HepG2 (cell line): Measurements from ENCODE around the gene EPB41L2. TPM values are rescaled to one million over a fixed set of nuclear protein-coding genes. Genes with fewer than 3 reads are reported as not detected.
A peak's percentile ranks its signal among the peaks of the same experiment; 100 is the strongest.

Experiments used
- AGO1 ChIP-seq: fragments of 200-400 bp; formaldehyde crosslinking; IDR thresholded peaks from 2 replicates; pipeline ENCODE4 v1.6.1; 2017; ENCODE audit warnings: mild to moderate bottlenecking, low read depth, low read length, moderate library complexity; ENCODE audit not compliant: poor library complexity, severe bottlenecking
- ATF1 ChIP-seq: IDR thresholded peaks from 2 replicates; pipeline ENCODE4 v1.6.1; 2016; ENCODE audit warnings: mild to moderate bottlenecking, control low read depth
- CREM ChIP-seq, 2 experiments: sonication (generic) in 1 of 2; formaldehyde crosslinking in 1 of 2; IDR thresholded peaks; 2 replicates each; pipeline versions ENCODE4 v1.4.0 to v1.6.1; 2016 to 2020; ENCODE audit warnings: antibody characterized with exemption in 1 of 2, mild to moderate bottlenecking in 1 of 2, missing genetic modification reagents in 1 of 2
- EZH2 ChIP-seq: conservative IDR thresholded peaks from 2 replicates; pipeline ENCODE4 v1.6.1; 2012; ENCODE audit warnings: mild to moderate bottlenecking, low read depth, low read length, moderate library complexity
- ISX ChIP-seq: sonication (generic); formaldehyde crosslinking; conservative IDR thresholded peaks from 2 replicates; pipeline ENCODE4 v1.5.0; 2020; ENCODE audit warnings: missing genetic modification reagents
- KAT7 ChIP-seq: IDR thresholded peaks from 2 replicates; pipeline ENCODE4 v1.6.1; 2018; ENCODE audit warnings: borderline replicate concordance, missing compliant biosample characterization
- KDM5B ChIP-seq: sonication (generic); formaldehyde crosslinking; IDR thresholded peaks from 2 replicates; pipeline ENCODE4 v1.4.0; 2020; ENCODE audit warnings: missing genetic modification reagents, mild to moderate bottlenecking, borderline replicate concordance
- MAF1 ChIP-seq: sonication (generic); formaldehyde crosslinking; IDR thresholded peaks from 2 replicates; pipeline ENCODE4 v1.5.0; 2020; ENCODE audit warnings: missing genetic modification reagents, borderline replicate concordance
- MAFF ChIP-seq: IDR thresholded peaks from 2 replicates; pipeline ENCODE4 v1.6.1; 2011; ENCODE audit warnings: low read depth, low read length, improper control_type of control experiment
- NCOA5 ChIP-seq: sonication (generic); formaldehyde crosslinking; IDR thresholded peaks from 2 replicates; pipeline ENCODE4 v1.4.0; 2020; ENCODE audit warnings: missing genetic modification reagents
- NKX3-1 ChIP-seq: sonication (generic); formaldehyde crosslinking; IDR thresholded peaks from 2 replicates; pipeline ENCODE4 v1.5.0; 2020; ENCODE audit warnings: missing genetic modification reagents
- RFX3 ChIP-seq: IDR thresholded peaks from 2 replicates; pipeline ENCODE4 v1.6.1; 2016; ENCODE audit warnings: missing biosample characterization, missing genetic modification reagents
- RNF2 ChIP-seq: fragments of 450-650 bp; conservative IDR thresholded peaks from 2 replicates; pipeline ENCODE4 v1.6.1; 2016; ENCODE audit warnings: low read depth
- SP1 ChIP-seq, 2 experiments: fragments of 450-650 bp in 1 of 2; sonication (generic) in 1 of 2; formaldehyde crosslinking in 1 of 2; IDR thresholded peaks; 2 replicates each; pipeline versions ENCODE4 v1.4.0 to v1.6.1; 2016 to 2020; ENCODE audit warnings: missing genetic modification reagents in 1 of 2
- TBL1XR1 ChIP-seq: fragments of 150-350 bp; IDR thresholded peaks from 2 replicates; pipeline ENCODE4 v1.6.1; 2014; ENCODE audit warnings: borderline replicate concordance, low read length; ENCODE audit not compliant: partially characterized antibody
- TOE1 ChIP-seq: sonication (generic); formaldehyde crosslinking; IDR thresholded peaks from 2 replicates; pipeline ENCODE4 v1.4.0; 2020; ENCODE audit warnings: mild to moderate bottlenecking, missing genetic modification reagents
- U2AF1 ChIP-seq: fragments of 200-400 bp; formaldehyde crosslinking; optimal IDR thresholded peaks from 2 replicates; pipeline ENCODE3; 2017; ENCODE audit warnings: mild to moderate bottlenecking, low read depth, low read length
- ZFP36L1 ChIP-seq: sonication (generic); formaldehyde crosslinking; IDR thresholded peaks from 2 replicates; pipeline ENCODE4 v1.8.0; 2022; ENCODE audit warnings: mild to moderate bottlenecking, missing genetic modification reagents, moderate library complexity
- ZNF205 ChIP-seq: IDR thresholded peaks from 2 replicates; pipeline ENCODE4 v1.6.1; 2018; ENCODE audit warnings: missing biosample characterization, missing genetic modification reagents
- ZNF225 ChIP-seq: sonication (generic); formaldehyde crosslinking; IDR thresholded peaks from 2 replicates; pipeline ENCODE4 v1.4.0; 2020; ENCODE audit warnings: mild to moderate bottlenecking, missing genetic modification reagents
- ZNF709 ChIP-seq: sonication (generic); formaldehyde crosslinking; IDR thresholded peaks from 2 replicates; pipeline ENCODE4 v1.5.0; 2020; ENCODE audit warnings: mild to moderate bottlenecking, missing genetic modification reagents
- ZNF841 ChIP-seq: sonication (generic); formaldehyde crosslinking; IDR thresholded peaks from 2 replicates; pipeline ENCODE4 v1.8.1; 2023; ENCODE audit warnings: missing genetic modification reagents, borderline replicate concordance
- polyA plus RNA-seq, 8 experiments: library from polyadenylated mRNA; depleted of rRNA in 3 of 8; stranded (reverse) in 7 of 8; unstranded in 1 of 8; fragments of >200 nt; fragmentation: Illumina TruSeq in 4 of 8; extraction: Trizol in 4 of 8; gene quantifications; 2 replicates each; pipeline versions ENCODE4 v1.2.1 to v1.2.3, GENCODE V29; 2011 to 2016; ENCODE audit warnings: low read depth in 4 of 8, missing spikeins in 1 of 8, mixed read lengths in 1 of 8; ENCODE audit not compliant: insufficient read depth in 1 of 8
- total RNA-seq, 5 experiments: library from RNA; depleted of rRNA; stranded (reverse); fragments of >200 nt; fragmentation: Illumina TruSeq; extraction: Trizol; gene quantifications; 2 replicates each; pipeline ENCODE4 v1.2.3, GENCODE V29; 2016; ENCODE audit warnings: low read depth in 1 of 5
- TF ChIP-seq, protein P1 (sequence below): sonication (generic); formaldehyde crosslinking; IDR thresholded peaks from 2 replicates; pipeline ENCODE4 v1.9.0; 2021; ENCODE audit warnings: missing genetic modification reagents, borderline replicate concordance
- TF ChIP-seq, protein P2 (sequence below): sonication (generic); formaldehyde crosslinking; IDR thresholded peaks from 2 replicates; pipeline ENCODE4 v1.4.0; 2020; ENCODE audit warnings: missing genetic modification reagents
- TF ChIP-seq, protein P3 (sequence below): sonication (generic); formaldehyde crosslinking; IDR thresholded peaks from 2 replicates; pipeline ENCODE4 v1.4.0; 2020; ENCODE audit warnings: missing genetic modification reagents, mild to moderate bottlenecking, borderline replicate concordance
- TF ChIP-seq, protein P4 (sequence below): sonication (generic); formaldehyde crosslinking; IDR thresholded peaks from 2 replicates; pipeline ENCODE4 v1.5.0; 2020; ENCODE audit warnings: missing genetic modification reagents
- TF ChIP-seq, protein P5 (sequence below): sonication (generic); formaldehyde crosslinking; IDR thresholded peaks from 2 replicates; pipeline ENCODE4 v1.5.0; 2020; ENCODE audit warnings: missing genetic modification reagents

The EPB41L2 gene
- total and polyA plus RNA-seq, 2 of the 13 experiments (the other 11 are each of a cell fraction or from before 2014, with no cell fraction given): 41.7 to 56.4 TPM

DNA sequence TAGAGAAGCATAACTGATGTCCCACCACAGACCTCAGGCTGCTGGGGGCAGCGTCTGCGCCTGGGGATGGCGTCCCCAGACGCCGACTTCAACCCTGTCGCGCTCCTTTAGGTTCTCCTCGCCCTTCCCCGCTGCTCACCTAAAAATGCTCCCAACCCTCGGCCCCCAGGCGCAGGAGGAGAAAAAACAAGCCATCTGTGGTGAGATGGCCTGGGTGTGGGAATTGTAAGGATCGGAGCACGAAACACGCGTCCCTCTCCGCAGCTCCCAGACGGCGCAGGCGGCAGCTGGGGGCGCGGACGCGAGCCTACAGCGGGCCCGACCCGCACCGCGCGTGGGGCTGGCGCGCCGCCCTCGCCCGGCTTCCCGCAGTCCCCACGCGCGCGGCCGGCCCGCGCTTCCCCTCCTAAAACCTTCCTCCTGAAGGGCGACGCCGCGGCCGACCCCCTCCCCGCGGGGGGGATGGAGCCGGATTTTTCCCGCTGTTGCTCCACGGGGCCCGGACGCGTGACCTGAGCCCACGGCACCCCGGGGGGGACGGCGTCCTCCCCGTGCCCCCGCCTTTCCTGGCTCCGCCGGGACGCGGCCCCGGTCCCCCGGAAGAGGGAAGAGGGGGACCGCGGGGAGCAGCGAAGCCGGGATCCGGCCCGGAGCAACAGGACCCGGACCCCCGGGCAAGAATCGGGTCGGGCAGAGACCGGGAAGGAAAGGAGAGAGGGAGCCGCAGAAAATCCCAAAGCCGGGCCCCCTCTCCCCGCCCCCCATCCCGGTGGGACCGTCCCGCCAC is 611 bp downstream of the EPB41L2 start (continued):
- TF ChIP-seq, protein P1, sequence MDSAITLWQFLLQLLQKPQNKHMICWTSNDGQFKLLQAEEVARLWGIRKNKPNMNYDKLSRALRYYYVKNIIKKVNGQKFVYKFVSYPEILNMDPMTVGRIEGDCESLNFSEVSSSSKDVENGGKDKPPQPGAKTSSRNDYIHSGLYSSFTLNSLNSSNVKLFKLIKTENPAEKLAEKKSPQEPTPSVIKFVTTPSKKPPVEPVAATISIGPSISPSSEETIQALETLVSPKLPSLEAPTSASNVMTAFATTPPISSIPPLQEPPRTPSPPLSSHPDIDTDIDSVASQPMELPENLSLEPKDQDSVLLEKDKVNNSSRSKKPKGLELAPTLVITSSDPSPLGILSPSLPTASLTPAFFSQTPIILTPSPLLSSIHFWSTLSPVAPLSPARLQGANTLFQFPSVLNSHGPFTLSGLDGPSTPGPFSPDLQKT (CRISPR knock-in tag): no peak
- TF ChIP-seq, protein P2, sequence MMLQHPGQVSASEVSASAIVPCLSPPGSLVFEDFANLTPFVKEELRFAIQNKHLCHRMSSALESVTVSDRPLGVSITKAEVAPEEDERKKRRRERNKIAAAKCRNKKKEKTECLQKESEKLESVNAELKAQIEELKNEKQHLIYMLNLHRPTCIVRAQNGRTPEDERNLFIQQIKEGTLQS (CRISPR knock-in tag): no peak
- TF ChIP-seq U2AF1: no peak
- TF ChIP-seq, protein P3, sequence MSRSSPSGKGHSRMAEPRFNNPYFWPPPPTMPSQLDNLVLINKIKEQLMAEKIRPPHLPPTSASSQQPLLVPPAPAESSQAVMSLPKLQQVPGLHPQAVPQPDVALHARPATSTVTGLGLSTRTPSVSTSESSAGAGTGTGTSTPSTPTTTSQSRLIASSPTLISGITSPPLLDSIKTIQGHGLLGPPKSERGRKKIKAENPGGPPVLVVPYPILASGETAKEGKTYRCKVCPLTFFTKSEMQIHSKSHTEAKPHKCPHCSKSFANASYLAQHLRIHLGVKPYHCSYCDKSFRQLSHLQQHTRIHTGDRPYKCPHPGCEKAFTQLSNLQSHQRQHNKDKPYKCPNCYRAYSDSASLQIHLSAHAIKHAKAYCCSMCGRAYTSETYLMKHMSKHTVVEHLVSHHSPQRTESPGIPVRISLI: no peak
- TF ChIP-seq, protein P4, sequence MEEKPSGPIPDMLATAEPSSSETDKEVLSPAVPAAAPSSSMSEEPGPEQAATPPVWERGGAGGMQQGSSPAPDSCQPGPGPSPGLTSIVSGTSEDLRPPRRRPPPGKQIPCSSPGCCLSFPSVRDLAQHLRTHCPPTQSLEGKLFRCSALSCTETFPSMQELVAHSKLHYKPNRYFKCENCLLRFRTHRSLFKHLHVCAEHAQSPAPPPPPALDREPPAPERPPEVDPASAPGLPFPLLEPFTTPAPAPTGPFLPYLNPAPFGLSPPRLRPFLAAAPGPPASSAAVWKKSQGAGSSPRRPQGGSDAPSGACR: no peak
- no peak for TF ChIP-seq MAF1 (CRISPR knock-in tag)
- TF ChIP-seq SP1 (IDR thresholded peaks at IDR 0.05): no peak
- no peak for TF ChIP-seq SP1 (CRISPR knock-in tag; IDR thresholded peaks at IDR 0.05)
- no peak for TF ChIP-seq NKX3-1 (CRISPR knock-in tag)
- no peak; the same call in 1 of the 2 replicates for TF ChIP-seq ZNF225 (CRISPR knock-in tag)
- TF ChIP-seq TBL1XR1: no peak
- TF ChIP-seq NCOA5 (CRISPR knock-in tag): no peak
- TF ChIP-seq TOE1 (CRISPR knock-in tag): no peak
- TF ChIP-seq ZNF205: no peak
- no peak for TF ChIP-seq RFX3 (CRISPR knock-in tag)
- no peak; the same call in 1 of the 2 replicates for TF ChIP-seq KAT7 (CRISPR knock-in tag)
- 0 out of 2 replicates have a peak, but pooled peaks have one; percentile 26 for TF ChIP-seq ISX
- TF ChIP-seq CREM (IDR thresholded peaks at IDR 0.05): no peak
- no peak for TF ChIP-seq CREM (CRISPR knock-in tag; IDR thresholded peaks at IDR 0.05)
- TF ChIP-seq ZNF709 (CRISPR knock-in tag): no peak
- TF ChIP-seq ATF1: no peak
- TF ChIP-seq, protein P5, sequence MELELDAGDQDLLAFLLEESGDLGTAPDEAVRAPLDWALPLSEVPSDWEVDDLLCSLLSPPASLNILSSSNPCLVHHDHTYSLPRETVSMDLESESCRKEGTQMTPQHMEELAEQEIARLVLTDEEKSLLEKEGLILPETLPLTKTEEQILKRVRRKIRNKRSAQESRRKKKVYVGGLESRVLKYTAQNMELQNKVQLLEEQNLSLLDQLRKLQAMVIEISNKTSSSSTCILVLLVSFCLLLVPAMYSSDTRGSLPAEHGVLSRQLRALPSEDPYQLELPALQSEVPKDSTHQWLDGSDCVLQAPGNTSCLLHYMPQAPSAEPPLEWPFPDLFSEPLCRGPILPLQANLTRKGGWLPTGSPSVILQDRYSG (CRISPR knock-in tag): peak; percentile 70; the same call in 1 of the 2 replicates
- TF ChIP-seq MAFF: no peak
- TF ChIP-seq AGO1: peak; percentile 59
- TF ChIP-seq RNF2: 0 out of 2 replicates have a peak, but pooled peaks have one; percentile 27
- TF ChIP-seq ZFP36L1 (CRISPR knock-in tag): no peak
- TF ChIP-seq KDM5B (CRISPR knock-in tag): peak; percentile 39
- TF ChIP-seq EZH2: no peak
- no peak for TF ChIP-seq ZNF841 (CRISPR knock-in tag)
